K562 treated with DMSO at 1 percent for 4 hours (cell line): ENCODE results near the gene CCDC88C. TPM values are rescaled to one million over a fixed set of nuclear protein-coding genes. Genes with fewer than 3 reads are reported as not detected.

Source experiments
- total RNA-seq: library from RNA; unstranded; fragments of 300-600 nt; gene quantifications from 2 replicates; pipeline ENCODE4 v1.2.3, GENCODE V29; 2022; ENCODE audit not compliant: insufficient read depth

Gene CCDC88C, protein sequence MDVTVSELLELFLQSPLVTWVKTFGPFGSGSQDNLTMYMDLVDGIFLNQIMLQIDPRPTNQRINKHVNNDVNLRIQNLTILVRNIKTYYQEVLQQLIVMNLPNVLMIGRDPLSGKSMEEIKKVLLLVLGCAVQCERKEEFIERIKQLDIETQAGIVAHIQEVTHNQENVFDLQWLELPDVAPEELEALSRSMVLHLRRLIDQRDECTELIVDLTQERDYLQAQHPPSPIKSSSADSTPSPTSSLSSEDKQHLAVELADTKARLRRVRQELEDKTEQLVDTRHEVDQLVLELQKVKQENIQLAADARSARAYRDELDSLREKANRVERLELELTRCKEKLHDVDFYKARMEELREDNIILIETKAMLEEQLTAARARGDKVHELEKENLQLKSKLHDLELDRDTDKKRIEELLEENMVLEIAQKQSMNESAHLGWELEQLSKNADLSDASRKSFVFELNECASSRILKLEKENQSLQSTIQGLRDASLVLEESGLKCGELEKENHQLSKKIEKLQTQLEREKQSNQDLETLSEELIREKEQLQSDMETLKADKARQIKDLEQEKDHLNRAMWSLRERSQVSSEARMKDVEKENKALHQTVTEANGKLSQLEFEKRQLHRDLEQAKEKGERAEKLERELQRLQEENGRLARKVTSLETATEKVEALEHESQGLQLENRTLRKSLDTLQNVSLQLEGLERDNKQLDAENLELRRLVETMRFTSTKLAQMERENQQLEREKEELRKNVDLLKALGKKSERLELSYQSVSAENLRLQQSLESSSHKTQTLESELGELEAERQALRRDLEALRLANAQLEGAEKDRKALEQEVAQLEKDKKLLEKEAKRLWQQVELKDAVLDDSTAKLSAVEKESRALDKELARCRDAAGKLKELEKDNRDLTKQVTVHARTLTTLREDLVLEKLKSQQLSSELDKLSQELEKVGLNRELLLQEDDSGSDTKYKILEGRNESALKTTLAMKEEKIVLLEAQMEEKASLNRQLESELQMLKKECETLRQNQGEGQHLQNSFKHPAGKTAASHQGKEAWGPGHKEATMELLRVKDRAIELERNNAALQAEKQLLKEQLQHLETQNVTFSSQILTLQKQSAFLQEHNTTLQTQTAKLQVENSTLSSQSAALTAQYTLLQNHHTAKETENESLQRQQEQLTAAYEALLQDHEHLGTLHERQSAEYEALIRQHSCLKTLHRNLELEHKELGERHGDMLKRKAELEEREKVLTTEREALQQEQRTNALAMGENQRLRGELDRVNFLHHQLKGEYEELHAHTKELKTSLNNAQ (N-terminal part only)
- 6.6 and 7.3 TPM in 2 replicates for total RNA-seq

DNA sequence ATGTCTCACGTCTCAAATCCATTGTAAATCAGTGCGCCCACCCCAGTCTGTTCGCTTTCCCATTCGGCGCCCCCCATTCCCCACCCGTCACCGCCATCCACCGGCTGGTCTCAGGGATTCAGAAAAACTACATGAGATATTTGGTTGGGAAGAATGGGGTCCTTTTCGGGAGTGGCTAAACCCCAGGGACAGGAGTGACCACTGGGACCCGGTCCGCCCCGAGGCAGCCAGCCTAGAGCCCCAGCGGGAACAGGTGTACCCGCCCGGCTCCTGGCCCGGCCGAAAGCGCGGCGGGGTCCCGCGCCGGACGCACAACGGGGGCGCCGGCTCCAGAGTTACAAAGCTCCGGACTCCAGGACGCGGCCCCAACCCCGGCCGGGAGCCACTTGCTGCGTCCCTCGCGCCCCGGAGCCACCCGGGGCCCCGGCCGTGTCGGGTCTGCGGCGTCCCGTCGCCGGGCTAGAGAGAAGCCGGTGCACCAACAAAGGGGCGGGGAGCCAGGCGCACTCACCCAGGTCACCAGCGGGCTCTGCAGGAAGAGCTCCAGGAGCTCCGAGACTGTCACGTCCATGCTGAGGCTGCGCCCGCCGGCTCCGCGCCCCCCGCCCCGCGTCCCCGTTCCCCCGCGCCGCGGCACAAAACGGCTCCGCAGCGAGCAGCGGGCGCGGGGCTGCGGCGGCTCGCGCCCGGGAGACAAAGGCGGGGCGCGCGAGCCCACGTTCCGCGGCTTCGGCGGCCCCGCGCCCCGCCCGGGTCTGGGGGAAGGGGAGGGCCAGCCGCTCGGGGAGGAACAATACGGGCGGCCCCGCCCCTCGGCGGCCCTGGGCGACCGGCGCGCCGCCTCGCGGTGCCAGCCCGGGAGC, at the start of gene CCDC88C:
Gene CCDC88C (minus strand): TSS at position 701 of the 863 bp plus-strand sequence. CDS start 130 bp downstream, at position 571.

GRCh38 chr14:91244501-91244901, 173.1 kb downstream of the CCDC88C start, which contains the start of gene GPR68:
Gene GPR68, minus strand, starts transcription at chr14:91244704. Its CDS starts 9,654 bp downstream, at chr14:91235050.

Other genes starting within 250 kb of the CCDC88C start
- 8.4 and 13.0 TPM in 2 replicates for gene GPR68, start 173.1 kb downstream of the CCDC88C start, total RNA-seq
- gene PPP4R3A, start 92.5 kb upstream of the CCDC88C start, total RNA-seq: 24.7 and 29.8 TPM in 2 replicates